GM13976 (cell line): ENCODE data around the gene CNGA2.

Source experiments
- DNase-seq: peaks from one replicate; pipeline ENCODE4 v3.0.0; 2012; ENCODE audit warnings: low spot score
- CTCF ChIP-seq: IDR thresholded peaks from 2 replicates; pipeline ENCODE4 v1.5.1; 2012; ENCODE audit warnings: borderline replicate concordance, mild to moderate bottlenecking; ENCODE audit not compliant: insufficient read depth; ENCODE audit errors: extremely low read depth, missing control alignments, control extremely low read depth
- in situ Hi-C: fragments of 300-500 bp; cut with MboI; formaldehyde crosslinking; loops from one replicate; pipeline ENCODE4 v1.12.0; 2022; ENCODE audit warnings: low sequenced_read_pairs, mixed read lengths, inconsistent platforms; ENCODE audit not compliant: unreplicated experiment

Gene CNGA2

GRCh38 chrX:151765026-151765425 is 30.5 kb downstream of the CNGA2 start:
- in situ Hi-C loops, result loop anchor here (25.0 kb wide), 2 partner anchors 872 to 1047 kb away; partner anchors contain the start of gene GABRQ
- DNase-seq, result no peak
- no peak for TF ChIP-seq CTCF

GRCh38 chrX:151771726-151772125 is 37.2 kb downstream of the CNGA2 start:
- in situ Hi-C loops, result loop anchor here (25.0 kb wide), 2 partner anchors 866 to 1041 kb away; partner anchors contain the start of gene GABRQ
- no peak for DNase-seq
- TF ChIP-seq CTCF, result no peak

- DNase-seq, result no peak
- in situ Hi-C loops, result loop anchor here (25.0 kb wide), 2 partner anchors 864 to 1039 kb away; partner anchors contain the start of gene GABRQ
- no peak for TF ChIP-seq CTCF
These were observed 38.9 kb downstream of the CNGA2 start for GRCh38 chrX:151773434-151773833.

- no peak for DNase-seq
- in situ Hi-C loops, result loop anchor here (25.0 kb wide), 2 partner anchors 863 to 1038 kb away; partner anchors contain the start of gene GABRQ
- no peak for TF ChIP-seq CTCF
These were observed 39.9 kb downstream of the CNGA2 start for GRCh38 chrX:151774421-151774820.

- no peak for DNase-seq
- no peak for TF ChIP-seq CTCF
- in situ Hi-C loops, result no loop called here
These were observed 41.7 kb downstream of the CNGA2 start for GRCh38 chrX:151776181-151776731.

GRCh38 chrX:151776936-151777335 is 42.4 kb downstream of the CNGA2 start:
- DNase-seq, result no peak
- no peak for TF ChIP-seq CTCF
- in situ Hi-C loops, result no loop called here
